ENCODE results near the gene PKD1. TPM values are rescaled to one million over a fixed set of nuclear protein-coding genes. Genes with fewer than 3 reads are reported as not detected.
"Not testable (repeated sequence)": the region's sequence is repeated elsewhere in the genome, so short reads cannot be mapped to it uniquely, and the experiment has no call there.

PKD1 gene
- total RNA-seq, 1 donor from 2014 or later = 70.3 TPM

GRCh38 chr16:2150418-2151187 lies 14.9 kb upstream of the PKD1 start:
- no peak for DNase-seq

GRCh38 chr16:2149630-2150417 lies 14.1 kb upstream of the PKD1 start:
- no peak for DNase-seq

DNA sequence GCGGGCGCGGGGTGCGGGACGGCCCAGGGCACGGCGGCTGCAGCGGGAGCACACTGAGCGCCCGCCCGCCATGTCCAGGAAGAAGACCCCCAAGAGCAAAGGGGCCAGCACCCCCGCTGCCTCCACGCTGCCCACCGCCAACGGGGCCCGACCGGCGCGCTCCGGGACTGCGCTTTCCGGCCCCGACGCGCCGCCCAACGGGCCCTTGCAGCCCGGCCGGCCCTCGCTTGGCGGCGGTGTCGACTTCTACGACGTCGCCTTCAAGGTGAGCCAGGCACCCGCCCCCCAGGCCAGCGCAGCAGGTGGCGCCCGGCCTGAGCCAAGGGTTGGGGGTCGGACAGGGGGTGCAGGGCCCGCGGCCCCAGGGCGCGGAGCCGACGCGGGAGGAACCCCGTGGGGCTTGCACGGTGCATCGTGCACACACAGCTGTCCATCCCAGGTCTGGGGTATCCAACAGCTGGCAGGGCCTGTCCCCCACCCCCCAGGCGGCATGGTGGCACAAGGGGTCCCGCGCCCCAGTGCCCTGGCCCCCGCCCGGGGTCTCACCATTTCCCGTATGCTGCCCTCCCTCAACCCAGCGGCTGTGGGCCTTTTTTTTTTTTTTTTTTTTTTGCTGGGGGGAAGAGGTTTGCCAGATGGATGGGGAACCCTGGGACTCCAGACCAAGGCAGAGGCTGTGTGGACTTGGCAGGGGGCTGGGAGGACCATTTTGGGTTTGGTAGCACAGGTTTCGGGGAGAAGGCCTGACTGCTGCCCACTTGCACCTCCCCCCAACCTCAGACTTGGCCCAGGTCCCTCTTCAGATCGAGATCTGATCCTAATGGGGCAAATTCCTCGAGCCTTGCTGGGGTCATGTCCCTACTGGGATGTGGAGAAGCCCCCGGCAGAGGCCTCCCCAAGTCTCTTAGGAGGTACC lies 13.3 kb upstream of the PKD1 start:
- DNase-seq = no peak

DNA sequence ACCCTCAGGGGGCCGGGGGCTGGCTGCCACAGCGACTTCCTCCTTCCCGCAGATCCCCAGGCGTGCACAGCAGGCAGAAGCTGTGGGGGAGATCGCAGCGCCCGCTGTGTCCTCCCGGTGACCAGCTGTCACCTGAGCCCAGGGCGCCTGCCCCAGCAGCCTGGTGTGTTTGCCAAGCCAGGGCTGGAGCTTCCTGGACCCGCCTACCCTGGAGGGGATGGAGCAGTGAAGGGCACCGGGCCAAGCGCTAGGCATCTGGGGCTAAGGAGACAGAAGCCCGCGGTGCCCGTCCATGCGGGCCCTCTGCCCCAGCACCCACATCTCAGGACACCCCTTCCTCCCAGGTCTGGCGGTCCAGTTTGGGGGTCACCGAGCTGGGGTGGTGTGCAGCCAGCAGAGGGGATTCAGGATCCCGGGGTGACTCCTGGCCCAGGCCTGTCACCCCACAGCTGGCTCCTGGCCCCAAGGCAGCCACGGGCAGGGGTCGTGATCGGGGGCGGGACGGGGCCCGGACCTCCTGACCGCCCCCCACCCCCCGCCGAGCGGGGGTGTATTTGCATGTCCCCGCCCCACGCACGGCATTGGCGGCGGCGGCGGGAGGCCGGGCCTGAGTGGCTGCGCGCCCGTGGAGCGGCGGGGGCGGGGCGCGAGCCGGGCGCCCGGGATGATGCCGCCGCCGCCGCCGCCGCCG lies 12.4 kb upstream of the PKD1 start, which contains the start of gene RAB26:
RAB26 (plus strand) TSS at position 645 of the 691 bp plus-strand sequence. CDS start 159 bp downstream, outside the sequence.
- peak; percentile 56 for DNase-seq

DNA sequence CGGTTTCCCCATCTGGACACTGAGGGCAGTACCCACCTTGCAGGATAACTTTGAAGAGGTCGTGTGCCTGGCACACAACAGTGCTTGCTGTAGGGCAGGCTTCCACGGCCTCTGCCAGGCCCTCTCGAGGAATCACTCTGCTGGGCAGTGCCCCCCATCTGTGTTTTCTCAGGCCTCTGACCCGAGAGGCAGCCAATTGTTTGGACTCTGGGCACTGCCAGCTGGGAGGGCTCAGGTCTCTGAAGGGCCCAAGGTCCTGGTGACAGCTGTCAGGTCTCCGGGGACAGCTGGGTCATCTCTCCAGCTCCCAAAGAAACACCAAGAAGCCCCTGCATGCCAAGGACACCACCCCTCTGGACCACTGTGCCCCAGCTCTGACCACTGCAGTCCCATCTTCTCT lies 11.7 kb upstream of the PKD1 start:
- DNase-seq = no peak

GRCh38 chr16:2145843-2146242 lies 10.1 kb upstream of the PKD1 start:
- no peak for DNase-seq

GRCh38 chr16:2143878-2144485 lies 8.3 kb upstream of the PKD1 start:
- DNase-seq = no peak

GRCh38 chr16:2142942-2143877 lies 7.5 kb upstream of the PKD1 start:
- peak; percentile 67 for DNase-seq

DNA sequence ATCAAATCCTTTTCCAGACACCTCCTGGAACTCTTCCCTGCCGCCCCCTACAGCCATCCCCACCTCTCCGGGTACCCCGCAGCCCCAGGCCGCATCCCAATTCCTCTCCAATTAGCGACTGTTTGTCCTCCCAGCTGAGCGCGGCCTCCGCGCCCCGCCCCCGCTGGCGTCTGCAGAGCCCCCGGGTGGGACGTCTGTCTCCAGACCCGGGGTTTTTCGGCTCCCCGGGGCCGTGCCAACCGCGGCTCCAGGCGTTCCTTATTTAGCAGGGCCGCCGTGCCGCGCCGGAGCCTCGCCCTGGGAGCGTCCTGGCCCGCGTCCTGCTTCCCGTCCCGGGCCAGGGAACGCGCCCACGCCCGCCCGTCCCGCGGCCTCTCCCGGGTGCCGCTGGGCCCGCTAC lies 627 bp downstream of the PKD1 start:
- not testable (repeated sequence) for DNase-seq

DNA sequence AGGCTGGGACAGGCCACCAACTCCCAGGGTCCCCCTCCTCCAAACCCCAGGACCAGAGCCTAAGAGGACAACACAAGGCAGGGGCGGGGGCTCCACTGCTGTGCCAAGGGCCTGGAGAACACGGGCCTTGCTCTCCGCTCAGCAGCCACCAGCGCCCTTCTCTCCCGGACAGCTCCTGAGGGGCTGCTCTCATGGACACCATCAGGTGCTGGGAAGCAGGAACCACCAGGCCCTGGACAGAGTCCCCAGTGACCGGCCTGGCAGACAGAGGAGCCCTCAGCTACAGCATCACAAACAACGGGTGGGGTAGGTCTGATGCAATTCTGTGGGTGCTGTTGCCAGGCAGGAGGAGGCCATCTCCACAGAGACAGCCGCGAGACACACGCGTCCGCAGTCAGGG lies 1.9 kb downstream of the PKD1 start:
- DNase-seq = not testable (repeated sequence)

DNA sequence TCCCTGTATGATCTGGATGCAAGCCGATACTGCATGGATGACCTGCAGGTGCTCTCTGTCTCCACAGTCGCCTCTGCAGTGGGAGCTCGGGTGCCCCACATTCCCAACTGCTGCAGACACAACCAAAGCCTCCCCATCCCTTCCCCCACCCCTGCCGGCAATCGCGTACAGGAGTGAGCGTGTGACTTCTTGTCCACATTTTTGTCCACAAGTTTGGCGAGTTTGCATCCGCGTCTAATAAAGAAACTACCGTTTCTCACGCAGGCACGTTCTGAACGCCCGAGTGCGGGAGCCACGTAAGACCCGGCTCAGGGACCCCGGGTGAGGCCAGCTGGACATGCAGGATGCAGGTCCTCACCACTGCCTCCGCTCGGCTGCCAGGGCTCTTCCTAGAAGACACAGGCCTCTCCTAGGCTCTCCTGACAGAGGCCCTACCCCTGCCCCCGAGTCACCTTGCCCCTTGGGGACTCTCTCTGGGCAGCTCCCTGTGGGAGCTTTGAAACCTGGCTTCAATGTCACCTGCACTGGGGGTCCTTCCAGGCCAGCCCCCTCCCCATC lies 5.7 kb downstream of the PKD1 start:
- not testable (repeated sequence) for DNase-seq

DNA sequence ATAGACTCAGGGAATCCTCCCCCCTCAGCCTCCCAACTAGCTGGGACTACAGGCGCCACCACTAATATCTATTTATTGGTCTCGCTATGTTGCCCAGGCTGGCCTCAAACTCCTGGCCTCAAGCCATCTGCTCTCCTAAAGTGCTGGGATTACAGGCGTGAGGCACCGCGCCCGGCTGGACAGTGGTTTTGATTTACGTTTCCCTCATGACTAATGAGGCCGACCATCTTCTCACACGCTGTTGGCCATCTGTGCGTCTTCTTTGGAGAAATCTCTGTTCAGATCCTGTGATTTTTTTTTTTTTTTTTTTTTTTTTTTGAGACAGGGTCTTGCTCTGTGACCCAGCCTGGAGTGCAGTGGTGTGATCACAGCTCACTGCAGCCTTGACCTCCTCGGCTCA lies 6.4 kb downstream of the PKD1 start:
- DNase-seq = not testable (repeated sequence)

- not testable (repeated sequence) for DNase-seq
Observed at GRCh38 chr16:2127630-2128280, 7.9 kb downstream of the PKD1 start.

DNA sequence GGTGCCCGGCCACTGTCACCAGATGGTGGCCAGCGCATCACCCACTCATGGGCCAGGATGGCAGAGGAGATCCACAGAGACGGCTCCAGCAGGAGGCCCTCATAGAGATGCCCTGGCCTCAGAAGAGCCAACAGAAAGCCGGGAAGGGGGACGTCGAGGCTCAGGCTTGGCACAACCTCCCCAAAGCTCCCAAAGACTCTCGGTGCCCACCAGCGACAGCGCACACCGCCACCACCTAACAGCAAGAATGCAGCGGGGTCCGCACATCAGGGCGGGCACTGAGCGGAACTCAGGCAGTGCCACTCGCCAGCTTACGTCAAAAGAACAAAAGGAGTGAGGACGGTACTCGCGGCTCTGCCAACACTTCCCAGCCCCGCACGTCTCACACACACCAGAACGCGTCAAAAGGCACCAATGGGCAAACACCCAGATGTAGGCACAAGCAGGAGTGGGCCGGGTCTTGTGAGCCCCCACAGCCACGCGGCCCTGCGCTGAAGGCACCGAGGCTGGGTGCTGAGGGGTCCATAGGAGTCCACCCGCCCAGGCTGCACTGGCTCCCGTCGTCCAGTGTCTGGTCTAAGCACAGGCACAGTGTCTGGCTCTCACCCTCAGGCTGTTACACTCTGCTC lies 8.7 kb downstream of the PKD1 start:
- not testable (repeated sequence) for DNase-seq

DNA sequence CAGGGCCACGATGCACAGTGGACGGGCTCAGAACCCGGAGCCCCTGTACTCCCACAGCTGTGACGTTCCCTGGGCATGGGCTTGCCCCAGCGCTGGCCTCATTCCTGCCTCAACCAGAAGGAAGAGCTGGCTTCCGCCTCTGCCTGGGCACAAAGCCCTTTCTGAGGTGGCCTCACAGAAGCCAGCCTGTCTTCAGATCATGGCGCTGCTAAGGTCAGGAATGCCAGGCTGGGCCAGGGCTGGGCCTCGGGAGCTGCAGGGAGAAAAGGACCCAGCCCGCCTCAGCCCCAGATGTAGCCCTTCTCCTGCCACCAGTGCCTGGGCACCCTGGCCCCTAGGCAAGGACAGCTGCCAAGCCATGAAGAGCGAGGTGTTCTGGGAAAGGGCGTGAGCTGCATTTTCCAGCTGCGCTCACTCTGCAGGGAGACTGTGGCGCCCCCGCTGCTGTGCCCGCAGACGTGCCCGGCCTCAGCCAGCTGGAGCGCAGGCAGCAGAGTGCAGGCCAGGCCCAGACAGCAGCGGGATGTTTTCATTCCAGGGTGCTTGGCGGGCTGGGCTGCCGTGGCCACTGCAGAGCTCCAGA lies 9.4 kb downstream of the PKD1 start:
- peak; percentile 74 for DNase-seq

- DNase-seq = not testable (repeated sequence)
Observed at GRCh38 chr16:2125609-2126008, 10.1 kb downstream of the PKD1 start.

GRCh38 chr16:2124694-2125444 lies 10.8 kb downstream of the PKD1 start:
- DNase-seq = peak; percentile 58

DNA sequence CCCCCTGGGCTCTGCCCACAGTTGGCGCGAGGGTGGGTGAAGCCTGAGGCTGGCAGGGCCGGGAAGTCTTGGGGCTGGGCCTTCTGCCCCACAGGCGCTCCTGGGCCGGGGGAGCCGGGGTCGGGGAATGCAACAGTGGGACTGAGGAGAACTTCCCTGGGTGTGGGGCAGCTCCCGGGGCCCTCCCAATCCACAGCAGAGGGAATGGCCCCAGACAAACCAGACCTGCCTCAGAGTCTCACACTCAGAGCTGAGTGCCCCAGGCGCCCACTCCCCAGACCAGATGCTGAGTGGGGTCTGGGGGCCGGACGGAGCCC lies 11.4 kb downstream of the PKD1 start:
- DNase-seq = not testable (repeated sequence)
